RWPE1 (cell line): Measurements from ENCODE around the gene CTNNA3.

Experiments
- CTCF ChIA-PET: fragments of 350-600 bp; sonication (Branson Sonifier 250); formaldehyde crosslinking; extraction: SDS; loops from one replicate; lab custom pipeline; 2021; lab: Yijun Ruan, JAX
- POLR2A ChIA-PET: fragments of 400-600 bp; formaldehyde crosslinking; extraction: SDS; loops from one replicate; lab custom pipeline; 2020; ENCODE audit warnings: antibody characterized with exemption; ENCODE audit not compliant: low non-redundant PET; lab: Yijun Ruan, JAX
- DNase-seq: peaks from one replicate; pipeline ENCODE4 v3.0.0; 2012; ENCODE audit warnings: low spot score
- H3K27ac ChIP-seq: fragments of 450-650 bp; 2 replicates; pipeline ENCODE4 v1.5.1; 2017
- TF ChIP-seq, protein P1 (sequence below): fragments of 450-650 bp; conservative IDR thresholded peaks from 2 replicates; pipeline ENCODE4 v1.5.1; 2017; ENCODE audit warnings: low read depth, mild to moderate bottlenecking

The CTNNA3 gene

GRCh38 chr10:66834802-66835201, 861.2 kb downstream of the CTNNA3 start:
- TF ChIP-seq, protein P1, sequence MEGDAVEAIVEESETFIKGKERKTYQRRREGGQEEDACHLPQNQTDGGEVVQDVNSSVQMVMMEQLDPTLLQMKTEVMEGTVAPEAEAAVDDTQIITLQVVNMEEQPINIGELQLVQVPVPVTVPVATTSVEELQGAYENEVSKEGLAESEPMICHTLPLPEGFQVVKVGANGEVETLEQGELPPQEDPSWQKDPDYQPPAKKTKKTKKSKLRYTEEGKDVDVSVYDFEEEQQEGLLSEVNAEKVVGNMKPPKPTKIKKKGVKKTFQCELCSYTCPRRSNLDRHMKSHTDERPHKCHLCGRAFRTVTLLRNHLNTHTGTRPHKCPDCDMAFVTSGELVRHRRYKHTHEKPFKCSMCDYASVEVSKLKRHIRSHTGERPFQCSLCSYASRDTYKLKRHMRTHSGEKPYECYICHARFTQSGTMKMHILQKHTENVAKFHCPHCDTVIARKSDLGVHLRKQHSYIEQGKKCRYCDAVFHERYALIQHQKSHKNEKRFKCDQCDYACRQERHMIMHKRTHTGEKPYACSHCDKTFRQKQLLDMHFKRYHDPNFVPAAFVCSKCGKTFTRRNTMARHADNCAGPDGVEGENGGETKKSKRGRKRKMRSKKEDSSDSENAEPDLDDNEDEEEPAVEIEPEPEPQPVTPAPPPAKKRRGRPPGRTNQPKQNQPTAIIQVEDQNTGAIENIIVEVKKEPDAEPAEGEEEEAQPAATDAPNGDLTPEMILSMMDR = no peak
- DNase-seq = no peak
- ChIA-PET CTCF (no interaction called here), POLR2A (no interaction called here)
- H3K27ac ChIP-seq = no peak overlapping the region

- POLR2A ChIA-PET = no interaction called here
- CTCF ChIA-PET = interaction anchor here (0.5 kb wide), 1 partner anchor 31 kb away, joined by 3 read pairs; no protein-coding TSS in a partner anchor
- H3K27ac ChIP-seq = no peak overlapping the region
- TF ChIP-seq, protein P1 = no peak
- DNase-seq = no peak
Measured at GRCh38 chr10:66833861-66834260, 862.1 kb downstream of the CTNNA3 start.

DNA sequence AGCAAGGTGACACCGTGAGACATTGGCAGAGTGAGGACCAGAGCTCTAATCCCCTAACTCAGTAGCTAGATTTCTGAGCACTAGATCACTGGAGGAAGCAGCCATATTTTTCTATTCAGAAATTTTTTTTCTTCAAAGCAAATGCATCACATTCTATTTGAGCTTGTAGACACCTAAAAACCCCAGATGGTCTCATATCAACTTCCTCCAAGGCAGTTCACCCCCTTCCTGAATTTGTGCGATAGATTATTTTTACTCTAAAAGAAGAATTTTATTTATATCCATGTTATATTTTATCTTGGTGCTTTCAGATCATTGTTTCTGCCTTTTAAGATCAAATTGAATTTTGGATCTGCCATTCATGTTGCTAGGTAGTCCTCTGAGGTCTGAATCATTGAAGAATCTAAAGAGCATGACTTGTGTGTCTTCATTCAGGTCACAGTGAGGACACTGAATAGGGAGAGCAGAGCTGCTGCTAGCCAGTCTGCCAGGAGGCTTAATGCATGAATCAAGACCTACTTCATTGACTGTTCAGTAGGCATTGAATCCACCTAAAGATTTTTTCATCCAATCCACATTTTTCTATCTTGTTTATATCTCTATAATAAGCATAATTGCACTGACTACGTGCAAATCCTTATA, 863.1 kb downstream of the CTNNA3 start:
- no peak for DNase-seq
- POLR2A ChIA-PET = no interaction called here
- CTCF ChIA-PET = no interaction called here
- H3K27ac ChIP-seq = no peak overlapping the region
- TF ChIP-seq, protein P1 = no peak

GRCh38 chr10:66828957-66829356, 867.0 kb downstream of the CTNNA3 start:
- no peak for DNase-seq
- CTCF ChIA-PET = no interaction called here
- H3K27ac ChIP-seq = no peak overlapping the region
- POLR2A ChIA-PET = no interaction called here
- TF ChIP-seq, protein P1 = no peak

DNA sequence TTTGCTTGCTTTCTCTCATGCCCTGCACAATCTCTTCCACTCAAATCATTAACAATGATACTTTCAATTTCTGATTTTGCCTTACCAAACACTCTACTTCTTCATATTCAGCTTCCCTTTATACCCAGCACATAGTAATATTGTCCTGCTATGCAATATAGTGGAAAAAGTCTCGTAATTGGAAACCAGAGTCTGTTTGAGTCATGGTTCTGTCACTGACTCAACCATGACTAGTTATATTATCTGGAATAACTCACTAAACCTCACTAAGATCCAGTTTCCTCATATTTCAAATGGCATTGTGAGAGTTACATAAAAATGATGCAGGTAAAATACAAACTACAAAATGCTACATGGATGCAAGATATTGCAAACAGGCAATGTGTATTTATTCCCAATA, 868.6 kb downstream of the CTNNA3 start:
- peak; percentile 43 for DNase-seq
- POLR2A ChIA-PET = no interaction called here
- CTCF ChIA-PET = no interaction called here
- no peak overlapping the region for H3K27ac ChIP-seq
- TF ChIP-seq, protein P1 = no peak

GRCh38 chr10:66823301-66823700, 872.7 kb downstream of the CTNNA3 start:
- CTCF ChIA-PET = no interaction called here
- TF ChIP-seq, protein P1 = no peak

DNA sequence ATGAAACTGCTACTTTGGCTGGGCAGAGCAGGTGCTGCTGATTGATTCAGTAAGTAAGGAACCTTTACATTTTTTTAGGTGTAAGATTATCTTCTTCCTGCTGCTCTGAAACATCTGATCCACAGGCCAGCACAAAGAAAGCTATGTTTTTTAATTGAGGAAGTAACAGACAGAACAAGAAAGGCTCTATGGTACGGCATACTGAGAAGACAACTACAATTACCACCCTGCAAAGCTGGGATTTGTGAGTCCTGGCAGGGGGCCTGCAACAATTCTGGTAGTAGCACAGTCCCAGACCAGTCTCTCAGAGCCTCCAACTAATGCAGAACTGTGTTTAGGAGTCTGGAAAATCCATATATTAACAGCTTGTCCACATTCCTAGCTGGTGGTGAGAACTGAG, 873.2 kb downstream of the CTNNA3 start:
- no peak overlapping the region for H3K27ac ChIP-seq
- CTCF ChIA-PET = no interaction called here
- TF ChIP-seq, protein P1 = no peak
- POLR2A ChIA-PET = no interaction called here
- no peak for DNase-seq

More at GRCh38 chr10:66823301-66823700, 872.7 kb downstream of the CTNNA3 start:
- POLR2A ChIA-PET = no interaction called here
- H3K27ac ChIP-seq = no peak overlapping the region
- no peak for DNase-seq
